Measurements from ENCODE around the gene TAF4.

DNA sequence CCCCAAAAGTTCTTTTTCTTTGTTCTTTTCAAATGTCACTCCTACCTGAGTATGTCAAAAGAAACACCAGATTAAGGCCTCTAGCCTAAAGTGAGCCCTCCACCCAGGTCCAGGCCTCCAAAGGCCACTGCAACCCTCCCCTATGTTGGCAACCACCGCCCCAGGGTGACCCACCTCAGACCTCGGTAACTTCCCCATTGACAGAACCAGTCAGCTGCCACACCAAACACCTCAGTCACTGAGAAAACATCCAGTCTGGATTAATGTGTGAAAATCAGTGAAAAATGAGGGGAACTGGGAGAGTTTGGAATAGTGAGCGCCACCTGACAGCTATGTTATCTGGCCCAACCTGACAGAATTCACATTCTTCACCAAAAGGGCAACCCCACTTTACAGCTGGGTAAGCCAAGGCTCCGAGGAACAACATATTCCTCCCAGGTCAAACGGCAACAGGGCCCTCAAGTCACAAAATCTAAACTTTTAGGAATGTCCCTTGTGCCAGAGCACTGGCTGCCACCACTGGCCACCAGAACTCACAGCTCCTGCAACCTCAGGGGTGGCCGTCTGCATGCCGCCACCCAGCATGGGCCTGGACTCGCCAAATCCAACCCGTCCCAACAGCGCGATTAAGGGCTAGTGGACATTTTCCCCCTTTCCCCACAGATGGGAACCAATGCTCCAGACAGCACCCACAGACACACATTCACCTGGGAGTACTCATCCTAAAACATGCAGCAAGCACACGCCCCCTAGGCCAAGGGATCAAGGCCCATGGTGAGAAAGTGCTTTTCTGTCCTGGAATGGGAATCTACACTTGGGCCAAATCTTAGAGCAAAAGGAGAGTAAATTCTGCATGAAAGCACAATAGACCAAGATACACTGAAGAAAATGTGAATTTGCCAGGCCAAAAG lies 4.8 kb downstream of the TAF4 start:
- no peak for TF ChIP-seq ZNF274 (IDR thresholded peaks at IDR 0.05; ENCODE audit: low read depth, low read length)
- no peak for TF ChIP-seq YY1 (IDR thresholded peaks at IDR 0.05; ENCODE audit: insufficient read depth, insufficient read length)

All from NT2/D1 (cell line).